ENCODE data around the gene PIK3R1. TPM values are rescaled to one million over a fixed set of nuclear protein-coding genes. Genes with fewer than 3 reads are reported as not detected.

The PIK3R1 gene
- total and polyA plus RNA-seq, 2 of the 4 experiments (the other 2 are of a cell fraction) = 2.4 to 9.3 TPM

DNA sequence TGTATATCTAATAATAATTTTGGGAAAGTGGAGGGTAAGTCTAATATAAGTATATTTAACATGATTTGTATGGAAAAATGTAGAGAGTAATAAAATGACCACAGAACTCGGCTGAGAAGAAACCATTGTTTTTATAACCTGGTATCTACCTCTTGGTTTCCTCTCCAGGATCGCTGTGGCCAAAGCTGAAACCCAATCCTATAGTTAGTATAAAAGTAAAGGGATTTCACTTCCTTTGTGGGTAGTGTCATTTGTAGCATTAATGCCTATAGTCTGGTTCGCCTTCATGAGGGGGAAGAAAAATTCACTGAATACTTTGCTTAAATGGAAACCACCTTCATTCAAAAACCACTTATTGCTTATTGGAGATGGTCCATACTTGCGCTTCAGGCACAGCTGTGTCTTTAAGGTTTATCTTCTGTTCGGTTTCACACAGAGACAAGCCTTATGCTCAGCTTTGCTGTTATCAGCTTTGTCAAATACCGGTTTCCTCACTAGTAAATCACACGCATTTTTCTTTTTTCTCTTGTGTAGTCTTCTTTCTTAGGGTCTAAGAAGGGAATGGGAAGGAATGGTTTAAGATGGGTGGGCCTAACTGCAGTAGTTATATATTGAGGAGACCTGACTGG, 12.1 kb downstream of the PIK3R1 start:
- Histone ChIP-seq H3K4me2 (ENCODE audit: low read depth, low read length) (no peak overlapping the region), H2BK15ac (ENCODE audit: low read depth, low read length) (no peak overlapping the region), H4K8ac (ENCODE audit: low read depth in 2 of 2, low read length in 2 of 2) (no peak overlapping the region), H4K91ac (ENCODE audit: insufficient read depth, low read depth, low read length) (no peak overlapping the region), H4K20me1 (ENCODE audit: insufficient read depth, low read length) (peaks cover 5% of the 10 kb centered on the region; the same call in 1 of the 2 replicates), H3K9me3 (ENCODE audit: control insufficient read depth, insufficient read depth, low read length) (no peaks in the 10 kb centered on the region), H3K23ac (ENCODE audit: low read depth, low read length) (no peak overlapping the region), H3K56ac (ENCODE audit: extremely low read depth, insufficient read depth, low read length) (no peak overlapping the region), H3K9ac (ENCODE audit: low read depth, low read length) (no peak overlapping the region), H3K9me1 (ENCODE audit: insufficient read depth, low read length) (peaks cover 13% of the 10 kb centered on the region), H2AK9ac (replicated peaks; ENCODE audit: low read depth, low read length, poor library complexity) (no peak overlapping the region), H3K4me1 (ENCODE audit: control insufficient read depth, insufficient read depth, low read length) (peaks cover 6% of the 10 kb centered on the region), H3K27me3 (ENCODE audit: control insufficient read depth, insufficient read depth, low read length) (no peaks in the 10 kb centered on the region), H3K4ac (ENCODE audit: low read depth, low read length) (no peak overlapping the region), H2BK120ac (ENCODE audit: low read depth, low read length) (no peak overlapping the region), H2BK5ac (ENCODE audit: low read depth, low read length, poor library complexity, severe bottlenecking) (no peak overlapping the region), H3K79me1 (ENCODE audit: low read depth in 1 of 2, low read length in 2 of 2) (peaks cover 30 to 54% of the 10 kb centered on the region in 2 experiments), H3K4me3 (ENCODE audit: insufficient read depth, low read depth, low read length) (no peak overlapping the region), H4K5ac (ENCODE audit: low read depth, low read length) (no peak overlapping the region), H2BK20ac (ENCODE audit: low read depth, low read length) (no peak overlapping the region), H3K27ac (ENCODE audit: insufficient read depth, low read length) (no peak overlapping the region), H2AK5ac (ENCODE audit: low read depth, low read length) (no peak overlapping the region), H3K14ac (replicated peaks; ENCODE audit: low read depth, low read length) (no peak overlapping the region), H3K18ac (ENCODE audit: low read depth, low read length) (no peak overlapping the region), H3K36me3 (ENCODE audit: control insufficient read depth, insufficient read depth, low read length) (peaks cover 13% of the 10 kb centered on the region), H2AFZ (replicated peaks; ENCODE audit: low read length, poor library complexity) (no peak overlapping the region)
- no peak for ATAC-seq (ENCODE audit: low read depth)
- intact Hi-C loops (cut with micrococcal nuclease) (no loop called here), dilution Hi-C loops (cut with HindIII; ENCODE audit: low sequenced_read_pairs, unreplicated experiment) (no loop called here), in situ Hi-C loops (cut with MboI; ENCODE audit: low sequenced_read_pairs) (no loop called here)
- no TSS peak for BruUV-seq (replicated peaks)
- WGBS, 2 experiments (ENCODE audit: extremely low coverage in 2 of 2, insufficient read length in 1 of 2) = no CpG with 5 or more reads among the region's 7 CpGs
- DNase-seq = no peak
- no peak for TF ChIP-seq RCOR1 (IDR thresholded peaks at IDR 0.05; ENCODE audit: insufficient replicate concordance, low read length)
- TF ChIP-seq RAD21 (IDR thresholded peaks at IDR 0.05; ENCODE audit: low read length) = no peak
- no peak for TF ChIP-seq FOS (IDR thresholded peaks at IDR 0.05; ENCODE audit: low read depth, low read length)
- no peak for TF ChIP-seq POLR2A (IDR thresholded peaks at IDR 0.05; ENCODE audit: low read depth, low read length)
- TF ChIP-seq MAZ (IDR thresholded peaks at IDR 0.05; ENCODE audit: borderline replicate concordance, low read depth, low read length) = no peak
- TF ChIP-seq MXI1 (IDR thresholded peaks at IDR 0.05; ENCODE audit: borderline replicate concordance, low read depth, low read length) = no peak
- no peak for TF ChIP-seq RFX5 (IDR thresholded peaks at IDR 0.05; ENCODE audit: low read depth, low read length)
- CTCF ChIA-PET = no interaction called here
- POLR2A ChIA-PET (ENCODE audit: unreplicated experiment) = no interaction called here
